B cell (primary cell): ENCODE data around the gene MAP4K5. TPM values are rescaled to one million over a fixed set of nuclear protein-coding genes. Genes with fewer than 3 reads are reported as not detected.

ENCODE experiments used
- ATAC-seq: fragments of 200-7000 bp; cut with Tn5 transposase; one replicate; pipeline ENCODE4 v1.10.0; 2021; ENCODE audit warnings: low read depth, mild to moderate bottlenecking, moderate number of reproducible peaks, moderate library complexity
- CTCF ChIA-PET: fragments of 350-600 bp; sonication (Branson Sonifier 250); formaldehyde crosslinking; loops from one replicate; lab custom pipeline; 2021; ENCODE audit warnings: antibody characterized with exemption, inconsistent platforms; lab: Charles Lee
- POLR2A ChIA-PET: fragments of 350-600 bp; sonication (Branson Sonifier 250); formaldehyde crosslinking; loops from one replicate; lab custom pipeline; 2021; ENCODE audit warnings: antibody characterized with exemption; lab: Charles Lee
- DNase-seq: peaks from one replicate; pipeline ENCODE4 v3.0.0; 2013
- H2AFZ ChIP-seq: 2 replicates; pipeline ENCODE4 v1.6.1; 2012; ENCODE audit warnings: mild to moderate bottlenecking, low read depth, low read length; ENCODE audit not compliant: insufficient read depth, poor library complexity, severe bottlenecking
- H3K27ac ChIP-seq, 2 donors: 1 replicate in 1 of 2; 2 replicates in 1 of 2; pipeline ENCODE4 v1.5.1; 2012 to 2013; ENCODE audit warnings: low read length in 2 of 2, mild to moderate bottlenecking in 2 of 2, moderate library complexity in 1 of 2
- H3K27me3 ChIP-seq, 4 experiments: fragments of 200-600 bp in 1 of 4; sonication (generic) in 1 of 4; replicated peaks in 1 of 4; 1 replicate in 2 of 4; 2 replicates in 2 of 4; pipeline versions ENCODE4 v1.6.1 to v1.7.0; 2013 to 2016; ENCODE audit warnings: low read length in 3 of 4, mild to moderate bottlenecking in 2 of 4, mixed read lengths in 1 of 4, moderate library complexity in 1 of 4; ENCODE audit not compliant: insufficient read depth in 4 of 4, control insufficient read depth in 3 of 4; ENCODE audit errors: control extremely low read depth in 1 of 4
- H3K36me3 ChIP-seq, 2 experiments: replicated peaks in 1 of 2; 1 replicate in 1 of 2; 2 replicates in 1 of 2; pipeline versions ENCODE4 v1.6.1 to v1.7.1; 2013; ENCODE audit warnings: low read length in 1 of 2; ENCODE audit not compliant: insufficient read depth in 2 of 2, control insufficient read depth in 1 of 2; ENCODE audit errors: control extremely low read depth in 1 of 2, extremely low read depth in 1 of 2
- H3K4me1 ChIP-seq, 2 donors: fragments of 200-600 bp in 1 of 2; sonication (generic) in 1 of 2; 1 replicate in 1 of 2; 2 replicates in 1 of 2; pipeline versions ENCODE4 v1.5.1 to v1.6.1; 2013 to 2017; ENCODE audit warnings: low read length in 2 of 2; ENCODE audit not compliant: control insufficient read depth in 2 of 2, insufficient read depth in 2 of 2
- H3K4me2 ChIP-seq: replicated peaks from 2 replicates; pipeline ENCODE3; 2012; ENCODE audit warnings: mild to moderate bottlenecking, low read depth, low read length; ENCODE audit not compliant: poor library complexity, severe bottlenecking
- H3K4me3 ChIP-seq, 5 experiments: fragments of 200-600 bp in 1 of 5; sonication (generic) in 1 of 5; 1 replicate in 3 of 5; 2 replicates in 2 of 5; pipeline versions ENCODE4 v1.5.1 to v1.7.0; 2011 to 2016; ENCODE audit warnings: low read length in 4 of 5, mild to moderate bottlenecking in 4 of 5, low read depth in 2 of 5, control low read depth in 1 of 5, moderate library complexity in 1 of 5; ENCODE audit not compliant: insufficient read depth in 1 of 5; ENCODE audit errors: control extremely low read depth in 1 of 5, extremely low read depth in 1 of 5
- H3K79me2 ChIP-seq: fragments of 200-600 bp; sonication (generic); one replicate; pipeline ENCODE4 v1.6.0; 2016; ENCODE audit warnings: low read length; ENCODE audit not compliant: control insufficient read depth, insufficient read depth
- H3K9ac ChIP-seq: fragments of 200-600 bp; sonication (generic); 2 replicates; pipeline ENCODE4 v1.6.1; 2017; ENCODE audit warnings: mild to moderate bottlenecking, low read length, moderate library complexity
- H3K9me3 ChIP-seq, 3 donors: one replicate each; pipeline versions ENCODE4 v1.6.1 to v1.7.1; 2013; ENCODE audit warnings: low read length in 2 of 3; ENCODE audit not compliant: control insufficient read depth in 2 of 3, insufficient read depth in 1 of 3; ENCODE audit errors: control extremely low read depth in 1 of 3
- H4K20me1 ChIP-seq: 2 replicates; pipeline ENCODE4 v1.6.0; 2012; ENCODE audit warnings: mild to moderate bottlenecking, low read length; ENCODE audit not compliant: insufficient read depth, control insufficient read depth, poor library complexity, severe bottlenecking
- H3K27ac Mint-ChIP-seq: one replicate; pipeline ENCODE4 v1.8.0; 2021; ENCODE audit warnings: mixed read lengths
- H3K27me3 Mint-ChIP-seq: one replicate; pipeline ENCODE4 v1.8.0; 2021; ENCODE audit warnings: mixed read lengths
- H3K4me1 Mint-ChIP-seq: one replicate; pipeline ENCODE4 v1.8.0; 2021; ENCODE audit warnings: mixed read lengths
- H3K4me3 Mint-ChIP-seq: one replicate; pipeline ENCODE4 v1.8.0; 2021; ENCODE audit warnings: mixed read lengths
- H3K9me3 Mint-ChIP-seq: one replicate; pipeline ENCODE4 v1.8.0; 2022; ENCODE audit warnings: mixed read lengths; ENCODE audit not compliant: insufficient read depth
- EZH2 ChIP-seq: IDR thresholded peaks from 2 replicates; pipeline ENCODE4 v1.6.1; 2012; ENCODE audit warnings: borderline replicate concordance, low read depth, mild to moderate bottlenecking, moderate library complexity, low read length; ENCODE audit not compliant: insufficient read depth, poor library complexity, severe bottlenecking
- WGBS: methylation state at CpG from one replicate; pipeline ENCODE4 v1.1.5; 2013; ENCODE audit warnings: missing lambda C conversion rate; ENCODE audit not compliant: insufficient coverage; 5-methylcytosine and 5-hydroxymethylcytosine counted together
- intact Hi-C: fragments of 100-400 bp; cut with micrococcal nuclease; formaldehyde crosslinking; loops from one replicate; pipeline ENCODE4 v1.10.0; 2022
- polyA plus RNA-seq: library from polyadenylated mRNA; depleted of rRNA; stranded (reverse); fragments of >200 nt; gene quantifications from 2 replicates; pipeline ENCODE4 v1.2.3, GENCODE V29; 2012
- total RNA-seq, 2 donors: library from RNA; stranded (reverse); fragments of 120-200 nt in 1 of 2; gene quantifications; 1 replicate in 1 of 2; 2 replicates in 1 of 2; pipeline versions ENCODE4 v1.2.3 to v1.2.4, GENCODE V29; 2013 to 2022
- TF ChIP-seq, protein P1 (sequence below): fragments of 200-600 bp; IDR thresholded peaks from one replicate; pipeline ENCODE4 v1.8.0; 2022; ENCODE audit warnings: antibody characterized with exemption, mild to moderate bottlenecking

Gene MAP4K5
- total and polyA plus RNA-seq, 2 donors (not counting 1 experiment from before 2014, with no cell fraction given) = 14.1 to 60.0 TPM

DNA sequence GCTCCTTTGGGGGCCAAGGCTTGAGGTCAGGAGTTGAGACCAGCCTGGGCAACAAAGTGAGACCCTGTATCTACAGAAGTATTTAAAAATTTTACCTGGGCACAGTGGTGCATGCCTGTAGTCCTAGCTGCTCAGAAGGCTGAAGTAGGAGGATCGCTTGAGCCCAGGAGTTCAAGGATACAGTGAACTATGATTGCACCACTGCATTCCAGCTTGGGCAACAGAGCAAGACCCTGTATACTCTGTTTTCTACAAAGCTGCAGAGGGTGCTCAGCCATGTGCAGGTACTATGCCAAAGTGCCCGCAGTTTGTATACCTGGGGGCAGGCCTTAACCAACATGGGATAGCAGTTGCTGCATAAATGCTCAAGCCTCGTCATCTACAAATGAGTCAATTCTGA lies 108.8 kb downstream of the MAP4K5 start:
- Histone ChIP-seq H3K36me3 (peaks cover 11 to 31% of the 10 kb centered on the region in 2 experiments), H3K4me3 (no peak overlapping the region), H3K4me1 (no peaks in the 10 kb centered on the region), H3K9ac (no peak overlapping the region), H3K4me2 (no peak overlapping the region), H2AFZ (no peak overlapping the region), H4K20me1 (no peaks in the 10 kb centered on the region), H3K79me2 (no peaks in the 10 kb centered on the region), H3K9me3 (no peaks in the 10 kb centered on the region), H3K27ac (no peak overlapping the region), H3K27me3 (no peaks in the 10 kb centered on the region)
- Mint-ChIP-seq H3K27me3 (no peaks in the 10 kb centered on the region), H3K9me3 (no peaks in the 10 kb centered on the region), H3K27ac (no peak overlapping the region), H3K4me3 (no peak overlapping the region), H3K4me1 (peaks cover 2% of the 10 kb centered on the region)
- no peak for ATAC-seq
- ChIA-PET CTCF (interaction anchor here (0.6 to 1.4 kb wide), 3 partner anchors 10 to 155 kb away, joined by 3 read pairs; no protein-coding TSS in a partner anchor), POLR2A (no interaction called here)
- intact Hi-C loops = no loop called here
- 92% methylated on average over 2 of the region's 3 CpGs for WGBS
- no peak for DNase-seq
- TF ChIP-seq EZH2 = no peak
- TF ChIP-seq, protein P1, sequence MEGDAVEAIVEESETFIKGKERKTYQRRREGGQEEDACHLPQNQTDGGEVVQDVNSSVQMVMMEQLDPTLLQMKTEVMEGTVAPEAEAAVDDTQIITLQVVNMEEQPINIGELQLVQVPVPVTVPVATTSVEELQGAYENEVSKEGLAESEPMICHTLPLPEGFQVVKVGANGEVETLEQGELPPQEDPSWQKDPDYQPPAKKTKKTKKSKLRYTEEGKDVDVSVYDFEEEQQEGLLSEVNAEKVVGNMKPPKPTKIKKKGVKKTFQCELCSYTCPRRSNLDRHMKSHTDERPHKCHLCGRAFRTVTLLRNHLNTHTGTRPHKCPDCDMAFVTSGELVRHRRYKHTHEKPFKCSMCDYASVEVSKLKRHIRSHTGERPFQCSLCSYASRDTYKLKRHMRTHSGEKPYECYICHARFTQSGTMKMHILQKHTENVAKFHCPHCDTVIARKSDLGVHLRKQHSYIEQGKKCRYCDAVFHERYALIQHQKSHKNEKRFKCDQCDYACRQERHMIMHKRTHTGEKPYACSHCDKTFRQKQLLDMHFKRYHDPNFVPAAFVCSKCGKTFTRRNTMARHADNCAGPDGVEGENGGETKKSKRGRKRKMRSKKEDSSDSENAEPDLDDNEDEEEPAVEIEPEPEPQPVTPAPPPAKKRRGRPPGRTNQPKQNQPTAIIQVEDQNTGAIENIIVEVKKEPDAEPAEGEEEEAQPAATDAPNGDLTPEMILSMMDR = no peak

DNA sequence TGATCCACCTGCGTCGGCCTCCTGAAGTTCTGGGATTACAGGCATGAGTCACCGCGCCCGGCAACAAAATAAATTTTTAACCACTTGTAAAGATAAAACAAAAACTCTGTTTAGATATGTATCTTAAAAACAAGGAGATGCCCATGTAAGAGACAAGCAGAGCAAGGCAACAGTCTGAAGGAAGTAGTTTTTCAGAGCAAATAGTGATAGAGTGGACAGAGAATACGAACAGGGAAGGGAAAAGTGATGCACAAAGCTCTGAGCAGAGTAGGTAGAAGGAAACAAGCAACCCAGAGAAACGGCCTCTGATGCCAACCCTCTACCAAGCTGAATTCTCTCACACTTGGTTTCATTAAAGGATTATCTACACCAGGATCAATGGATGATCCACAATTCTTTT lies 110.9 kb downstream of the MAP4K5 start:
- H3K4me3 ChIP-seq = no peak overlapping the region
- 100% methylated on average over 1 of the region's 7 CpGs for WGBS
- DNase-seq (no peak), ATAC-seq (no peak)
- no peak overlapping the region for H3K27ac Mint-ChIP-seq
- TF ChIP-seq, protein P1 = no peak
- TF ChIP-seq EZH2 = no peak
- H3K27me3 ChIP-seq = no peaks in the 10 kb centered on the region
- no peak overlapping the region for H2AFZ ChIP-seq
- H3K4me1 ChIP-seq = no peaks in the 10 kb centered on the region
- H3K4me2 ChIP-seq = no peak overlapping the region
- no peaks in the 10 kb centered on the region for H3K27me3 Mint-ChIP-seq
- no peaks in the 10 kb centered on the region for H3K9me3 ChIP-seq
- H3K9ac ChIP-seq = no peak overlapping the region
- H3K27ac ChIP-seq = no peak overlapping the region
- no peaks in the 10 kb centered on the region for H3K9me3 Mint-ChIP-seq
- H3K36me3 ChIP-seq = peaks cover 10 to 27% of the 10 kb centered on the region in 2 experiments
- H4K20me1 ChIP-seq = no peaks in the 10 kb centered on the region
- ChIA-PET CTCF (interaction anchor here (1.8 to 2.1 kb wide), 2 partner anchors 79 to 101 kb away, joined by 4 to 6 read pairs; no protein-coding TSS in a partner anchor), POLR2A (no interaction called here)
- H3K4me1 Mint-ChIP-seq = peaks cover 2% of the 10 kb centered on the region
- no peaks in the 10 kb centered on the region for H3K79me2 ChIP-seq
- no peak overlapping the region for H3K4me3 Mint-ChIP-seq
- intact Hi-C loops = no loop called here
